B cell (primary cell): ENCODE measurements around the gene DNAL1. TPM values are rescaled to one million over a fixed set of nuclear protein-coding genes. Genes with fewer than 3 reads are reported as not detected.

ENCODE experiments used
- ATAC-seq: fragments of 200-7000 bp; cut with Tn5 transposase; one replicate; pipeline ENCODE4 v1.10.0; 2021; ENCODE audit warnings: low read depth, mild to moderate bottlenecking, moderate number of reproducible peaks, moderate library complexity
- CTCF ChIA-PET: fragments of 350-600 bp; sonication (Branson Sonifier 250); formaldehyde crosslinking; loops from one replicate; lab custom pipeline; 2021; ENCODE audit warnings: antibody characterized with exemption, inconsistent platforms; lab: Charles Lee
- POLR2A ChIA-PET: fragments of 350-600 bp; sonication (Branson Sonifier 250); formaldehyde crosslinking; loops from one replicate; lab custom pipeline; 2021; ENCODE audit warnings: antibody characterized with exemption; lab: Charles Lee
- DNase-seq: peaks from one replicate; pipeline ENCODE4 v3.0.0; 2013
- H2AFZ ChIP-seq: 2 replicates; pipeline ENCODE4 v1.6.1; 2012; ENCODE audit warnings: mild to moderate bottlenecking, low read depth, low read length; ENCODE audit not compliant: insufficient read depth, poor library complexity, severe bottlenecking
- H3K27ac ChIP-seq, 2 donors: 1 replicate in 1 of 2; 2 replicates in 1 of 2; pipeline ENCODE4 v1.5.1; 2012 to 2013; ENCODE audit warnings: low read length in 2 of 2, mild to moderate bottlenecking in 2 of 2, moderate library complexity in 1 of 2
- H3K27me3 ChIP-seq, 4 experiments: fragments of 200-600 bp in 1 of 4; sonication (generic) in 1 of 4; replicated peaks in 1 of 4; 1 replicate in 2 of 4; 2 replicates in 2 of 4; pipeline versions ENCODE4 v1.6.1 to v1.7.0; 2013 to 2016; ENCODE audit warnings: low read length in 3 of 4, mild to moderate bottlenecking in 2 of 4, mixed read lengths in 1 of 4, moderate library complexity in 1 of 4; ENCODE audit not compliant: insufficient read depth in 4 of 4, control insufficient read depth in 3 of 4; ENCODE audit errors: control extremely low read depth in 1 of 4
- H3K36me3 ChIP-seq, 2 experiments: replicated peaks in 1 of 2; 1 replicate in 1 of 2; 2 replicates in 1 of 2; pipeline versions ENCODE4 v1.6.1 to v1.7.1; 2013; ENCODE audit warnings: low read length in 1 of 2; ENCODE audit not compliant: insufficient read depth in 2 of 2, control insufficient read depth in 1 of 2; ENCODE audit errors: control extremely low read depth in 1 of 2, extremely low read depth in 1 of 2
- H3K4me1 ChIP-seq, 2 donors: fragments of 200-600 bp in 1 of 2; sonication (generic) in 1 of 2; 1 replicate in 1 of 2; 2 replicates in 1 of 2; pipeline versions ENCODE4 v1.5.1 to v1.6.1; 2013 to 2017; ENCODE audit warnings: low read length in 2 of 2; ENCODE audit not compliant: control insufficient read depth in 2 of 2, insufficient read depth in 2 of 2
- H3K4me2 ChIP-seq: replicated peaks from 2 replicates; pipeline ENCODE3; 2012; ENCODE audit warnings: mild to moderate bottlenecking, low read depth, low read length; ENCODE audit not compliant: poor library complexity, severe bottlenecking
- H3K4me3 ChIP-seq, 5 experiments: fragments of 200-600 bp in 1 of 5; sonication (generic) in 1 of 5; 1 replicate in 3 of 5; 2 replicates in 2 of 5; pipeline versions ENCODE4 v1.5.1 to v1.7.0; 2011 to 2016; ENCODE audit warnings: low read length in 4 of 5, mild to moderate bottlenecking in 4 of 5, low read depth in 2 of 5, control low read depth in 1 of 5, moderate library complexity in 1 of 5; ENCODE audit not compliant: insufficient read depth in 1 of 5; ENCODE audit errors: control extremely low read depth in 1 of 5, extremely low read depth in 1 of 5
- H3K79me2 ChIP-seq: fragments of 200-600 bp; sonication (generic); one replicate; pipeline ENCODE4 v1.6.0; 2016; ENCODE audit warnings: low read length; ENCODE audit not compliant: control insufficient read depth, insufficient read depth
- H3K9ac ChIP-seq: fragments of 200-600 bp; sonication (generic); 2 replicates; pipeline ENCODE4 v1.6.1; 2017; ENCODE audit warnings: mild to moderate bottlenecking, low read length, moderate library complexity
- H3K9me3 ChIP-seq, 3 donors: one replicate each; pipeline versions ENCODE4 v1.6.1 to v1.7.1; 2013; ENCODE audit warnings: low read length in 2 of 3; ENCODE audit not compliant: control insufficient read depth in 2 of 3, insufficient read depth in 1 of 3; ENCODE audit errors: control extremely low read depth in 1 of 3
- H4K20me1 ChIP-seq: 2 replicates; pipeline ENCODE4 v1.6.0; 2012; ENCODE audit warnings: mild to moderate bottlenecking, low read length; ENCODE audit not compliant: insufficient read depth, control insufficient read depth, poor library complexity, severe bottlenecking
- H3K27ac Mint-ChIP-seq: one replicate; pipeline ENCODE4 v1.8.0; 2021; ENCODE audit warnings: mixed read lengths
- H3K27me3 Mint-ChIP-seq: one replicate; pipeline ENCODE4 v1.8.0; 2021; ENCODE audit warnings: mixed read lengths
- H3K4me1 Mint-ChIP-seq: one replicate; pipeline ENCODE4 v1.8.0; 2021; ENCODE audit warnings: mixed read lengths
- H3K4me3 Mint-ChIP-seq: one replicate; pipeline ENCODE4 v1.8.0; 2021; ENCODE audit warnings: mixed read lengths
- H3K9me3 Mint-ChIP-seq: one replicate; pipeline ENCODE4 v1.8.0; 2022; ENCODE audit warnings: mixed read lengths; ENCODE audit not compliant: insufficient read depth
- CTCF ChIP-seq: fragments of 200-600 bp; IDR thresholded peaks from one replicate; pipeline ENCODE4 v1.8.0; 2022; ENCODE audit warnings: antibody characterized with exemption, mild to moderate bottlenecking
- EZH2 ChIP-seq: IDR thresholded peaks from 2 replicates; pipeline ENCODE4 v1.6.1; 2012; ENCODE audit warnings: borderline replicate concordance, low read depth, mild to moderate bottlenecking, moderate library complexity, low read length; ENCODE audit not compliant: insufficient read depth, poor library complexity, severe bottlenecking
- WGBS: methylation state at CpG from one replicate; pipeline ENCODE4 v1.1.5; 2013; ENCODE audit warnings: missing lambda C conversion rate; ENCODE audit not compliant: insufficient coverage; 5-methylcytosine and 5-hydroxymethylcytosine counted together
- intact Hi-C: fragments of 100-400 bp; cut with micrococcal nuclease; formaldehyde crosslinking; loops from one replicate; pipeline ENCODE4 v1.10.0; 2022
- polyA plus RNA-seq: library from polyadenylated mRNA; depleted of rRNA; stranded (reverse); fragments of >200 nt; gene quantifications from 2 replicates; pipeline ENCODE4 v1.2.3, GENCODE V29; 2012
- total RNA-seq, 2 donors: library from RNA; stranded (reverse); fragments of 120-200 nt in 1 of 2; gene quantifications; 1 replicate in 1 of 2; 2 replicates in 1 of 2; pipeline versions ENCODE4 v1.2.3 to v1.2.4, GENCODE V29; 2013 to 2022

The DNAL1 gene
- total and polyA plus RNA-seq, 2 donors (not counting 1 experiment from before 2014, with no cell fraction given): 2.0 to 10.7 TPM

- WGBS: under 1% methylated on average over 109 of the region's 113 CpGs
- Mint-ChIP-seq H3K27me3 (no peaks in the 10 kb centered on the region), H3K4me3 (peak within 1 kb of the TSS; percentile 92), H3K27ac (peak within 1 kb of the TSS; percentile 98), H3K4me1 (peaks cover 21% of the 10 kb centered on the region), H3K9me3 (no peaks in the 10 kb centered on the region)
- peak within 1 kb of the TSS; percentile 73 for H2AFZ ChIP-seq
- CTCF ChIA-PET: interaction anchor here (0.5 to 2.0 kb wide), 8 partner anchors 13 to 593 kb away, joined by 3 to 9 read pairs (median 4); no protein-coding TSS in a partner anchor
- no peaks in the 10 kb centered on the region for H3K9me3 ChIP-seq
- peaks cover 17 to 22% of the 10 kb centered on the region in 2 donors for H3K4me1 ChIP-seq
- H4K20me1 ChIP-seq: peaks cover 9% of the 10 kb centered on the region
- intact Hi-C loops: loop anchor here (1.0 to 5.0 kb wide), 6 partner anchors 15 to 237 kb away; partner anchors contain the start of genes COQ6, DNAL1, FAM161B and PTGR2
- H3K27ac ChIP-seq: peak within 1 kb of the TSS; percentile 39 to 81
- peaks cover 22% of the 10 kb centered on the region for H3K79me2 ChIP-seq
- peak within 1 kb of the TSS; percentile 84 for H3K9ac ChIP-seq
- peak within 1 kb of the TSS; percentile 87 for H3K4me2 ChIP-seq
- DNase-seq: peak; percentile 92
- H3K4me3 ChIP-seq: peak within 1 kb of the TSS; percentile 54 to 85 (median 77)
- no peak for TF ChIP-seq EZH2
- no peak for TF ChIP-seq CTCF
- peaks cover 0 to 28% of the 10 kb centered on the region in 2 experiments for H3K36me3 ChIP-seq
- no peaks in the 10 kb centered on the region for H3K27me3 ChIP-seq
- POLR2A ChIA-PET: interaction anchor here (0.5 to 1.6 kb wide), 6 partner anchors 27 to 178 kb away, joined by 3 to 5 read pairs (median 3); no protein-coding TSS in a partner anchor
- ATAC-seq: peak; percentile 81
Observed at GRCh38 chr14:73713803-73714655, 69.2 kb downstream of the DNAL1 start, which contains the start of gene PNMA1. Gene PNMA1 (minus strand): TSS chr14:73714384. CDS start chr14:73713639, 745 bp downstream.
